PFSK-1 (cell line): Measurements from ENCODE around the gene ZNF331.

Source experiments
- FOXP2 ChIP-seq: optimal IDR thresholded peaks from 2 replicates; pipeline ENCODE3; 2011; ENCODE audit warnings: borderline replicate concordance, control low read depth, inconsistent platforms; ENCODE audit not compliant: insufficient read depth; ENCODE audit errors: extremely low read length, extremely low read depth
- POLR2AphosphoS5 ChIP-seq: IDR thresholded peaks from 2 replicates; pipeline ENCODE4 v1.6.1; 2012; ENCODE audit warnings: low read depth, mild to moderate bottlenecking, control low read depth, low read length, moderate library complexity
- REST ChIP-seq, 2 experiments: IDR thresholded peaks; 2 replicates each; pipeline versions ENCODE4 v1.6.1 to v1.8.0; 2011 to 2012; ENCODE audit warnings: low read depth in 2 of 2, low read length in 2 of 2, control low read depth in 1 of 2, inconsistent platforms in 1 of 2, mild to moderate bottlenecking in 1 of 2, moderate library complexity in 1 of 2; ENCODE audit not compliant: insufficient read depth in 1 of 2
- SIN3A ChIP-seq: IDR thresholded peaks from 2 replicates; pipeline ENCODE4 v1.6.1; 2012; ENCODE audit warnings: mild to moderate bottlenecking, low read length, moderate library complexity, borderline replicate concordance; ENCODE audit not compliant: insufficient read depth
- TAF1 ChIP-seq: IDR thresholded peaks from 2 replicates; pipeline ENCODE4 v1.6.1; 2012; ENCODE audit warnings: low read length, control low read depth, borderline replicate concordance; ENCODE audit not compliant: insufficient read depth

Gene ZNF331

DNA sequence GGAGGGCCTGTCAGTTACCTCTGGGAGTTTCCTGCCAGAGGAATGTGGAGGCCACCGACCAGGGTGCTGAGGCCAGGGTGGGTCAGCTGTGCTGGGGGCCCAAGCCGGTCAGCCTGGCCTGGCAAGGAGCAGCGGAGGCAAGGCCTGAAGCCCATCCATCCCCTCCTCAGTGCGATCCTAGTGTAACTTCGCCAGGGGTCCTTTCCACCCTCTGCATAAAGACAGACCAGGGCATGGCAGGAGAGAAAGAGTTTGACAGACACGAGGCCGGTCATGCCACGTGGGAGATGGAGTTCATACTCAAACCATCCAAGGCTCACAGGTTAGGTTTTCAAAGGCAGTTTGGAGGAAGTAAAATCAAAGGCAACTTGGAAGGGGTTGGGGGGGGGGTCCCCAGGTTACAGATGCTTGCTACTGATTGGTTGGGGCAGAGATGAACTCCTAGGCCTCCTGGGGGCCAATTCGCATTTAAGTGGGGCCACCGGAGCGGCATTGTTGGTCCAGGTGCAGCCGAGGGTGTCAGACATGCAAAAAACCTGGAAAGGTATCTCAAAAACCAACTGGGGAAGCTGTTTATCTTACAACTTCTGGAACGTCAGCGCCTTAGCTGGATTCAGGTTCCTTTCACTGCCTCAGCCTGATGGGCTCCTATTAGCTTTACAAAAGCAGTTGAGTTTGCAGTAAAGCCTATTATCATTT, 57.0 kb downstream of the ZNF331 start:
- no peak for TF ChIP-seq REST (IDR thresholded peaks at IDR 0.05; ENCODE audit: insufficient read depth in 1 of 2, low read depth in 2 of 2, low read length in 2 of 2)
- TF ChIP-seq POLR2AphosphoS5, result no peak
- no peak for TF ChIP-seq FOXP2
- TF ChIP-seq TAF1, result no peak
- no peak for TF ChIP-seq SIN3A

GRCh38 chr19:53595510-53595867, 57.5 kb downstream of the ZNF331 start:
- TF ChIP-seq REST (IDR thresholded peaks at IDR 0.05; ENCODE audit: insufficient read depth in 1 of 2, low read depth in 2 of 2, low read length in 2 of 2) (no peak), FOXP2 (no peak), SIN3A (no peak), TAF1 (no peak), POLR2AphosphoS5 (no peak)

DNA sequence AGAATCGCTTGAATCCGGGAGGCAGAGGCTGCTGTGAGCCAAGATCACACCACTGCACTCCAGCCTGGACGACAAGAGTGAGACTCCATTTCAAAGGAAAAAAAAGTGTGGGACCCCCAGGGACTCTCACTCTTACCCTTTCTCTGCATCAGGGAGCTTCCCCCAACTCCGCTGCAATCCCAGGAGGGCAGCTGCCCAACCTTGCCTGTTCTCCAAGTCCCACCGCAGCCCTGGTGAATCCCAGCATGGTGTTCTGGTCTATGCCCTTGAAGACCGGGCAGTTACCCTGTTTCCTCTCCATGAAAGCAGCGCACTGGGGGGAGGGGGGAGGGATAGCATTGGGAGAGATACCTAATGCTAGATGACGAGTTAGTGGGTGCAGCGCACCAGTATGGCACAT, 58.1 kb downstream of the ZNF331 start:
- TF ChIP-seq REST (IDR thresholded peaks at IDR 0.05; ENCODE audit: insufficient read depth in 1 of 2, low read depth in 2 of 2, low read length in 2 of 2) (no peak), FOXP2 (no peak), SIN3A (no peak), TAF1 (no peak), POLR2AphosphoS5 (no peak)

DNA sequence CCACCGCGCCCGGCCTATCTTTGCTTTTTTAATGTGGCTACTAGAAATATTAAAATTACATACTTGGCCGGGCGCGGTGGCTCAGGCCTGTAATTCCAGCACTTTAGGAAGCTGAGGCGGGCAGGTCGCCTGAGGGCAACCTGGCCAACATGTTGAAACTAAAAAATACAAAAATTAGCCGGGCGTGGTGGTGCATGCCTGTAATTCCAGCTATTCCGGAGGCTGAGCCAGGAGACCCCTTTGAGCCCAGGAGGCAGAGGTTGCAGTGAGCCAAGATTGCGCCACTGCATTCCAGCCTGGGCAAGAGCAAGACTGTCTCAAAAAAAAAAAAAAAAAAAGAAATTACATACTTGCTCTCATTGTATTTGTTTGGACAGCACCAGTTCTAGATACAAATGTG, 59.1 kb downstream of the ZNF331 start:
- TF ChIP-seq TAF1 (no peak), SIN3A (no peak), FOXP2 (no peak), REST (IDR thresholded peaks at IDR 0.05; ENCODE audit: insufficient read depth in 1 of 2, low read depth in 2 of 2, low read length in 2 of 2) (no peak), POLR2AphosphoS5 (no peak)
